Thymus (tissue), 11 donors: Measurements from ENCODE around the gene ZNF385D. TPM values are rescaled to one million over a fixed set of nuclear protein-coding genes. Genes with fewer than 3 reads are reported as not detected.
"Not testable (repeated sequence)": the region's sequence is repeated elsewhere in the genome, so short reads cannot be mapped to it uniquely, and the experiment has no call there.

ENCODE experiments used
- DNase-seq, 9 donors: peaks; one replicate each; pipeline ENCODE4 v3.0.0-alpha.2; 2013; ENCODE audit warnings: low spot score in 9 of 9, low read depth in 6 of 9, missing footprints in 1 of 9
- H3K27ac ChIP-seq, 2 donors: one replicate each; pipeline ENCODE4 v1.5.1; 2013; ENCODE audit warnings: control low read depth in 1 of 2, low read depth in 1 of 2, low read length in 1 of 2, mild to moderate bottlenecking in 1 of 2, moderate library complexity in 1 of 2
- H3K27me3 ChIP-seq, 2 donors: one replicate each; pipeline ENCODE4 v1.5.1; 2013; ENCODE audit warnings: low read length in 1 of 2; ENCODE audit not compliant: control insufficient read depth in 2 of 2, insufficient read depth in 1 of 2
- H3K36me3 ChIP-seq, 2 donors: one replicate each; pipeline ENCODE4 v1.5.1; 2013; ENCODE audit warnings: low read length in 1 of 2, mild to moderate bottlenecking in 1 of 2, moderate library complexity in 1 of 2; ENCODE audit not compliant: control insufficient read depth in 2 of 2, insufficient read depth in 2 of 2
- H3K4me1 ChIP-seq, 2 donors: one replicate each; pipeline ENCODE4 v1.5.1; 2013; ENCODE audit warnings: low read length in 2 of 2; ENCODE audit not compliant: control insufficient read depth in 2 of 2, insufficient read depth in 2 of 2
- H3K4me3 ChIP-seq, 2 donors: one replicate each; pipeline ENCODE4 v1.5.1; 2013; ENCODE audit warnings: low read length in 2 of 2, control low read depth in 1 of 2, mild to moderate bottlenecking in 1 of 2
- H3K9me3 ChIP-seq, 2 donors: one replicate each; pipeline ENCODE4 v1.5.1; 2013; ENCODE audit warnings: low read length in 1 of 2, mild to moderate bottlenecking in 1 of 2; ENCODE audit not compliant: control insufficient read depth in 2 of 2, insufficient read depth in 1 of 2
- WGBS: extraction: QIAGEN DNeasy Blood & Tissue Kit; methylation state at CpG from one replicate; pipeline ENCODE4 v1.1.7; 2013; 5-methylcytosine and 5-hydroxymethylcytosine counted together
- polyA plus RNA-seq: library from polyadenylated mRNA; stranded (reverse); fragments of 200-250 nt; gene quantifications from one replicate; pipeline ENCODE4 v1.2.3, GENCODE V29; 2013
- total RNA-seq: library from RNA; stranded (reverse); fragments of 120-200 nt; gene quantifications from one replicate; pipeline ENCODE4 v1.2.4, GENCODE V29; 2013
- donor health status: healthy.

ZNF385D gene
- total and polyA plus RNA-seq, 2 donors, result 0.94 to 1.7 TPM

GRCh38 chr3:21508246-21508645 is 242.8 kb downstream of the ZNF385D start:
- Histone ChIP-seq H3K27me3 (no peaks in the 10 kb centered on the region), H3K4me3 (no peak overlapping the region), H3K9me3 (no peaks in the 10 kb centered on the region), H3K36me3 (no peaks in the 10 kb centered on the region), H3K4me1 (no peaks in the 10 kb centered on the region), H3K27ac (no peak overlapping the region)
- DNase-seq, result no peak

DNA sequence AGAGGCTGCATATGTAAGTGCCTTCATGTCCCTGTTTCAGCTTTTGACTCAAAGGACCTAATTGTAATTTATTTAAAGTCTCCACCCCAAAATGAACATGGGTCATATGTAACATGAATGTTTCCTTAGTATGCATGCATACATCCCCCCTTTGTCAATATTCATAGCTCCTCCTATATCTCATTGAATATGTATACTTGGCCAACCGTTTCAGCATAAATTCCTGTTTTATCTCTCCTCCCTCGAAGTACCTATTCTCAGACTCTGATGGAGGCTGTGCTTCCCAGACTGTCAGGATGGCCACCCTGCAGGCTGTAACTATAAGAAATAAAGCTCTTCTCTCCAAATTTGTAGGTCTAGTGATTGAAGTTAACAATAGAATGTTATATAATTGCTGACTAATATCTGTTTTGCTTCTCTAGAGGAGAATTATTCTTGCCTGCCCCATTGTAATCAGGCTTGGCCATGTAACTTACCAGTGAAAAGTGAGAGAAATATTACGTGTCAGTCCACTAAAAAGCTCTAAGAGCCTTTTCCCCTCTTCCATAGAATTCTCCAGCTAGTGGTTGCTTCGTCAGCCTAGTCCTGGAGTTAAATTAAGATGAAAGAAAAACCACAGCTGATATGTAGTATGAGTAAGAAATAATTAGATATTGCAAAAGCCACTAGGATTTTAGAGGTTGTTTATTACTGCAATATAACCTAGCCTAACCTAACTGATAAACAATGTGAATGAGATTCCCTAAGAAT is 245.1 kb downstream of the ZNF385D start:
- 64% methylated on average over 4 of the region's 4 CpGs for WGBS
- no peak for DNase-seq
- no peaks in the 10 kb centered on the region for H3K9me3 ChIP-seq
- no peak overlapping the region for H3K4me3 ChIP-seq
- H3K4me1 ChIP-seq, result no peaks in the 10 kb centered on the region
- H3K36me3 ChIP-seq, result no peaks in the 10 kb centered on the region
- H3K27ac ChIP-seq, result no peak overlapping the region
- H3K27me3 ChIP-seq, result no peaks in the 10 kb centered on the region

DNA sequence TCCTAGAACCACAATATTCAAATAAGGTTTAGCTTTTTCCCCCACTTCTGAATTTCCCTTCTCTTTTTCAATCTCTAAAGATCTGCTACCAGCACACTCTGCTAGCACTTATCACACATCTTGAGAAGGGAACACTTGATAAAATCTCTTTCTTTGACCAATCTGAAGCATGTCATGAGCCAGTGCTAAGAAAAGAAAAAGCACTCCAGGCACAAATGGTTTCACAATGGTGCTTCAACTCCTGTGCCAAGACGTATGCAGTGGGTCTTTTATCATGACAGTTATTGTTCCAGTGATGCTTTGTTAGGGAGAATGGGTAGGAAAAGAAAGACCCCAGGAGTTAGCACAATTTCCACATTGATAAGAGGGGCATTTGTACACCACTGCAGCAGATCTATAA is 248.4 kb downstream of the ZNF385D start:
- H3K36me3 ChIP-seq, result no peaks in the 10 kb centered on the region
- H3K4me1 ChIP-seq, result no peaks in the 10 kb centered on the region
- whole genome bisulfite sequencing, result 65% methylated on average over 1 of the region's 1 CpG
- H3K4me3 ChIP-seq, result no peak overlapping the region
- no peaks in the 10 kb centered on the region for H3K9me3 ChIP-seq
- no peak for DNase-seq
- no peaks in the 10 kb centered on the region for H3K27me3 ChIP-seq
- no peak overlapping the region for H3K27ac ChIP-seq

- no peak for DNase-seq
- no peak overlapping the region for H3K27ac ChIP-seq
- no peaks in the 10 kb centered on the region for H3K4me1 ChIP-seq
- H3K4me3 ChIP-seq, result no peak overlapping the region
- H3K9me3 ChIP-seq, result no peaks in the 10 kb centered on the region
- H3K36me3 ChIP-seq, result no peaks in the 10 kb centered on the region
- 78% methylated on average over 10 of the region's 10 CpGs for WGBS
- no peaks in the 10 kb centered on the region for H3K27me3 ChIP-seq
Measured at GRCh38 chr3:21500834-21501233, 250.2 kb downstream of the ZNF385D start.

DNA sequence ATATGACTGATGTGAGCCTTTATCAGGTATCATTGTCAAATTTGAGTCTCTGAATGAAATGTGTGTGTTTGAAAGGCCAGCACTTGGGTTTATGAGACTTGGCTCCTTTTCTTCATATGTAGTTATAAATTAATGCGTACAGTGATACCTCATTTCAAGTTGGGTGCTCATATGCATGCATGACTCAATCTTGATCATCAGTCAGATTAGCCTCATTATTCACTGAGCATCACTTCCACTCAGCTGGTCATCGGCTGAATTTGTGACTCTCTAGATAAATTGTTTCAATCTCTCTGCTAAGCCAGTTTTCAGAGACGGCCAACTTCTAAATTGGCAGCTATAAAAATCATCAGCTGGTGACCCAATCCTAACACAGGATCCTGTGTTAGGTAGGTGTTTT is 260.3 kb downstream of the ZNF385D start:
- not testable (repeated sequence) for H3K27me3 ChIP-seq, H3K9me3 ChIP-seq, H3K4me1 ChIP-seq, H3K27ac ChIP-seq, H3K4me3 ChIP-seq, H3K36me3 ChIP-seq, DNase-seq
- no CpG with 5 or more reads among the region's 3 CpGs for WGBS

- Histone ChIP-seq H3K27ac (no peak overlapping the region), H3K36me3 (no peaks in the 10 kb centered on the region), H3K4me3 (no peak overlapping the region), H3K4me1 (no peaks in the 10 kb centered on the region), H3K27me3 (no peaks in the 10 kb centered on the region), H3K9me3 (no peaks in the 10 kb centered on the region)
- WGBS, result 93% methylated on average over 1 of the region's 1 CpG
- no peak for DNase-seq
Measured at GRCh38 chr3:21487520-21487919, 263.5 kb downstream of the ZNF385D start.

- not testable (repeated sequence) for H3K9me3 ChIP-seq, DNase-seq, H3K4me1 ChIP-seq, H3K36me3 ChIP-seq, H3K27ac ChIP-seq, H3K4me3 ChIP-seq, H3K27me3 ChIP-seq
- whole genome bisulfite sequencing, result 90% methylated on average over 1 of the region's 4 CpGs
Measured at GRCh38 chr3:21486024-21486935, 264.7 kb downstream of the ZNF385D start.

GRCh38 chr3:21484828-21485144 is 266.2 kb downstream of the ZNF385D start:
- peak in 1 of 9 donors; percentile 4 for DNase-seq
- Histone ChIP-seq H3K4me1 (no peaks in the 10 kb centered on the region), H3K9me3 (no peaks in the 10 kb centered on the region), H3K27me3 (no peaks in the 10 kb centered on the region), H3K36me3 (no peaks in the 10 kb centered on the region), H3K4me3 (no peak overlapping the region), H3K27ac (no peak overlapping the region)
- 12% methylated on average over 1 of the region's 1 CpG for WGBS

DNA sequence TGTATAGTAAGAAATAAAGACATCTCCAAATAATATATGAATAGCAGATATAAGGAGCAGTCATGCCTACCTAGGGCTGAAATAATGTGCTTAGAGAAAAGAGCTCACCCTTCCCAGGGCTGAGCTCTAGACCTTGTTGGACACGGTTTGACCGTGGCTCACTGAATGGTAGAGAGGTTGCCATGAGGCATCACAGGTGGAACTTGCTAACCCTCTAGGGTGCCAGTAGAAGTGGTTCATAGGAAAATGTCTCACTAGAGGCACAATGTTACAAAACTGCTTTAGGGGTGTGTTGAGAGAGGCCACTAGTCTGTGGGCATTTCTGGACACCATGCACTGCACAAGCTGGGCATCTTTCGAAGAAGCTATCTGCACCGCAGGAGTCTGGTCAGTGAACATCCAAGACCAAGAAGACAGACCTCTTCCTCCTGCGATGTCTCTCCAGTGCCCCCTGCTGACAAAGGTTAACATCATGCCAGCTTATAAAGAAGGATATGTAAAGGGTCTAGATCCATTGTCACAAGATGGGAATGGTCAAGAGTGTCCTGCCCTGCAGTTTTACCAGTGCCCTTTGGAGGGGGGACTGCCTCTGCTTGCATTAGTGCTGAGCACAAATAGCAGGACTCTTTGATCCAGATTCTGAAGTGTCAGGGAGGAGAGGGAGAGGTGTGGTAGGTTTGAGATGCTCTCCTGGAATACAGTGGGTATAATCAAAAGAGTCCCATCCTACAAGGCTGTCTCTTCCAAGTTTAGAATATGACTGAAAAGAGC is 266.8 kb downstream of the ZNF385D start:
- no peak overlapping the region for H3K27ac ChIP-seq
- peak in 4 of 9 donors; percentile 1 to 24 (median 2) for DNase-seq
- no peaks in the 10 kb centered on the region for H3K27me3 ChIP-seq
- H3K36me3 ChIP-seq, result no peaks in the 10 kb centered on the region
- no peaks in the 10 kb centered on the region for H3K4me1 ChIP-seq
- H3K9me3 ChIP-seq, result no peaks in the 10 kb centered on the region
- H3K4me3 ChIP-seq, result no peak overlapping the region
- WGBS, result 70% methylated on average over 5 of the region's 5 CpGs
